ENCODE measurements around the gene UROS. TPM values are rescaled to one million over a fixed set of nuclear protein-coding genes. Genes with fewer than 3 reads are reported as not detected.

Gene UROS
- total and polyA plus RNA-seq, 10 of the 15 experiments (the other 5 are each of a cell fraction or from before 2014, with no cell fraction given): 4.3 to 112 (median 64.5) TPM

GRCh38 chr10:125773687-125774543, 49.1 kb downstream of the UROS start:
- Histone ChIP-seq H3K4me2 (ENCODE audit: control insufficient read depth, insufficient read depth) (no peak overlapping the region), H3K4me3 (no peak overlapping the region), H3K4me1 (ENCODE audit: control insufficient read depth, insufficient read depth, low read length) (no peaks in the 10 kb centered on the region), H3K9ac (ENCODE audit: control insufficient read depth, insufficient read depth, low read length) (no peak overlapping the region), H3K79me2 (ENCODE audit: control insufficient read depth, insufficient read depth, low read length) (no peaks in the 10 kb centered on the region), H2AFZ (ENCODE audit: control insufficient read depth, low read depth, low read length) (no peak overlapping the region), H3K36me3 (ENCODE audit: control insufficient read depth in 2 of 2, insufficient read depth in 2 of 2, low read length in 1 of 2) (no peaks in the 10 kb centered on the region; a peak in 2 of 4 replicates), H4K20me1 (ENCODE audit: control insufficient read depth, insufficient read depth) (no peaks in the 10 kb centered on the region), H3K9me3 (replicated peaks; ENCODE audit: control insufficient read depth, insufficient read depth, low read length) (no peaks in the 10 kb centered on the region), H3K27ac (ENCODE audit: control insufficient read depth, insufficient read depth) (no peak overlapping the region), H3K27me3 (replicated peaks in 1 of 2; ENCODE audit: control insufficient read depth in 2 of 2, insufficient read depth in 2 of 2, low read length in 1 of 2) (no peaks in the 10 kb centered on the region)
- in situ Hi-C loops (cut with MboI) (no loop called here), intact Hi-C loops (cut with micrococcal nuclease; ENCODE audit: unreplicated experiment) (no loop called here)
- CTCF ChIA-PET: no interaction called here
- TF ChIP-seq JUNB (IDR thresholded peaks at IDR 0.05): no peak
- no peak for TF ChIP-seq SUZ12 (IDR thresholded peaks at IDR 0.05; ENCODE audit: unreplicated experiment)
- TF ChIP-seq CUX1 (IDR thresholded peaks at IDR 0.05; ENCODE audit: insufficient replicate concordance, low read depth, low read length): no peak
- TF ChIP-seq E2F4 (IDR thresholded peaks at IDR 0.05; ENCODE audit: low read depth, low read length): no peak
- no peak for TF ChIP-seq USF1 (IDR thresholded peaks at IDR 0.05; ENCODE audit: borderline replicate concordance, extremely low read length, insufficient read depth, low read depth, low read length)
- TF ChIP-seq MLLT1 (IDR thresholded peaks at IDR 0.05): no peak
- TF ChIP-seq BRCA1 (IDR thresholded peaks at IDR 0.05; ENCODE audit: low read depth, low read length): no peak
- no peak for TF ChIP-seq SMC3 (IDR thresholded peaks at IDR 0.05; ENCODE audit: borderline replicate concordance, low read length)
- TF ChIP-seq EED (IDR thresholded peaks at IDR 0.05; ENCODE audit: low read depth): no peak
- no peak for TF ChIP-seq MTA3 (IDR thresholded peaks at IDR 0.05; ENCODE audit: borderline replicate concordance, low read length)
- TF ChIP-seq KDM1A (IDR thresholded peaks at IDR 0.05; ENCODE audit: borderline replicate concordance): no peak
- FAIRE-seq (no peak), DNase-seq (ENCODE audit: low read depth, low spot score) (no peak), ATAC-seq (no peak)
- BruUV-seq (replicated peaks): no TSS peak
- RAD21 ChIA-PET (ENCODE audit: unreplicated experiment): no interaction called here
- 89% methylated on average over 55 of the region's 75 CpGs for WGBS (ENCODE audit: insufficient coverage, insufficient replicate concordance, low lambda C conversion rate, missing lambda C conversion rate)
- POLR2A ChIA-PET: no interaction called here
- SMC1A ChIA-PET (ENCODE audit: uncharacterized antibody, unreplicated experiment): no interaction called here

Data from GM12878 (cell line).